Mesenchymal stem cell (in vitro differentiated cells and primary cell): Measurements from ENCODE around the gene CUL2.
A peak's percentile ranks its signal among the peaks of the same experiment; 100 is the strongest.
"Not testable (repeated sequence)": the region's sequence is repeated elsewhere in the genome, so short reads cannot be mapped to it uniquely, and the experiment has no call there.

Source experiments
- DNase-seq: peaks from one replicate; pipeline ENCODE4 v3.0.0-alpha.2; 2013
- H2AFZ ChIP-seq: one replicate; pipeline ENCODE4 v1.6.1; 2013; ENCODE audit warnings: low read depth, mild to moderate bottlenecking, control low read depth, inconsistent platforms, low read length, moderate library complexity
- H2AK5ac ChIP-seq: 2 replicates; pipeline ENCODE4 v1.6.1; 2013; ENCODE audit warnings: low read length, moderate library complexity, mild to moderate bottlenecking, inconsistent platforms; ENCODE audit not compliant: severe bottlenecking
- H2BK120ac ChIP-seq: one replicate; pipeline ENCODE4 v1.6.1; 2013; ENCODE audit warnings: low read depth, mild to moderate bottlenecking, inconsistent platforms, low read length, moderate library complexity
- H2BK12ac ChIP-seq, 2 experiments: one replicate each; pipeline ENCODE4 v1.6.1; 2013; ENCODE audit warnings: inconsistent platforms in 2 of 2, low read length in 2 of 2, mild to moderate bottlenecking in 2 of 2, moderate library complexity in 2 of 2, control low read depth in 1 of 2
- H2BK15ac ChIP-seq: one replicate; pipeline ENCODE4 v1.6.1; 2013; ENCODE audit warnings: mild to moderate bottlenecking, low read depth, inconsistent platforms; ENCODE audit not compliant: poor library complexity, severe bottlenecking
- H2BK5ac ChIP-seq: 2 replicates; pipeline ENCODE4 v1.6.1; 2013; ENCODE audit warnings: low read depth, mild to moderate bottlenecking, low read length, control low read depth, inconsistent platforms; ENCODE audit not compliant: poor library complexity, severe bottlenecking
- H3K14ac ChIP-seq, 2 experiments: one replicate each; pipeline ENCODE4 v1.6.1; 2013; ENCODE audit warnings: inconsistent platforms in 2 of 2, low read length in 2 of 2, control low read depth in 1 of 2, mild to moderate bottlenecking in 1 of 2, moderate library complexity in 1 of 2
- H3K18ac ChIP-seq, 2 experiments: one replicate each; pipeline ENCODE4 v1.6.1; 2013; ENCODE audit warnings: inconsistent platforms in 2 of 2, low read length in 2 of 2, control low read depth in 1 of 2, low read depth in 1 of 2, mild to moderate bottlenecking in 1 of 2
- H3K23ac ChIP-seq, 2 experiments: one replicate each; pipeline ENCODE4 v1.6.1; 2013; ENCODE audit warnings: inconsistent platforms in 2 of 2, low read length in 2 of 2, mild to moderate bottlenecking in 2 of 2, moderate library complexity in 2 of 2, control low read depth in 1 of 2
- H3K27ac ChIP-seq: 2 replicates; pipeline ENCODE4 v1.5.1; 2013; ENCODE audit warnings: mild to moderate bottlenecking, moderate library complexity, low read length, control low read depth, inconsistent platforms; ENCODE audit not compliant: poor library complexity, severe bottlenecking
- H3K27me3 ChIP-seq, 2 experiments: 2 replicates each; pipeline versions ENCODE4 v1.6.1 to v1.7.0; 2013; ENCODE audit warnings: low read length in 2 of 2, mild to moderate bottlenecking in 2 of 2, moderate library complexity in 2 of 2, control low read depth in 1 of 2, inconsistent platforms in 1 of 2; ENCODE audit not compliant: control insufficient read depth in 1 of 2, insufficient read depth in 1 of 2
- H3K36me3 ChIP-seq, 2 experiments: 2 replicates each; pipeline versions ENCODE4 v1.6.1 to v1.7.0; 2013; ENCODE audit warnings: low read length in 2 of 2, control low read depth in 1 of 2, inconsistent platforms in 1 of 2, low read depth in 1 of 2, mild to moderate bottlenecking in 1 of 2; ENCODE audit not compliant: insufficient read depth in 2 of 2, control insufficient read depth in 1 of 2
- H3K4ac ChIP-seq, 2 experiments: one replicate each; pipeline ENCODE4 v1.6.1; 2013; ENCODE audit warnings: inconsistent platforms in 2 of 2, low read length in 2 of 2, mild to moderate bottlenecking in 2 of 2, moderate library complexity in 2 of 2, control low read depth in 1 of 2, low read depth in 1 of 2
- H3K4me1 ChIP-seq: 2 replicates; pipeline ENCODE4 v1.6.1; 2013; ENCODE audit warnings: low read depth, low read length, control low read depth; ENCODE audit not compliant: control insufficient read depth, insufficient read depth
- H3K4me2 ChIP-seq: 2 replicates; pipeline ENCODE4 v1.6.1; 2013; ENCODE audit warnings: low read length, mild to moderate bottlenecking, inconsistent platforms; ENCODE audit not compliant: poor library complexity, severe bottlenecking
- H3K4me3 ChIP-seq, 2 experiments: 2 replicates each; pipeline versions ENCODE4 v1.5.1 to v1.7.0; 2013; ENCODE audit warnings: low read length in 2 of 2, mild to moderate bottlenecking in 2 of 2, control low read depth in 1 of 2, low read depth in 1 of 2; ENCODE audit not compliant: insufficient read depth in 1 of 2
- H3K79me1 ChIP-seq: replicated peaks from 2 replicates; pipeline ENCODE4 v1.6.1; 2013; ENCODE audit warnings: mild to moderate bottlenecking, control low read depth, low read length, inconsistent platforms; ENCODE audit not compliant: poor library complexity, severe bottlenecking
- H3K9ac ChIP-seq: 2 replicates; pipeline ENCODE4 v1.7.0; 2013; ENCODE audit warnings: mild to moderate bottlenecking, low read length, moderate library complexity
- H3K9me3 ChIP-seq: 2 replicates; pipeline ENCODE4 v1.7.0; 2013; ENCODE audit warnings: mild to moderate bottlenecking, low read length; ENCODE audit not compliant: control insufficient read depth
- H4K8ac ChIP-seq: one replicate; pipeline ENCODE4 v1.6.1; 2013; ENCODE audit warnings: inconsistent platforms, mild to moderate bottlenecking, low read length, moderate library complexity
- H4K91ac ChIP-seq: one replicate; pipeline ENCODE4 v1.6.1; 2013; ENCODE audit warnings: mild to moderate bottlenecking, low read length, inconsistent platforms
- WGBS: methylation state at CpG from one replicate; pipeline ENCODE4 v1.1.7; 2013; ENCODE audit warnings: mixed read lengths; 5-methylcytosine and 5-hydroxymethylcytosine counted together

Gene CUL2

GRCh38 chr10:35080261-35080660 is 9.9 kb downstream of the CUL2 start:
- H3K18ac ChIP-seq, H2AFZ ChIP-seq, H3K4me2 ChIP-seq, H3K27ac ChIP-seq, H3K4ac ChIP-seq, H3K4me3 ChIP-seq, H2BK15ac ChIP-seq, H2AK5ac ChIP-seq, H3K36me3 ChIP-seq, H2BK120ac ChIP-seq, H3K9me3 ChIP-seq, H2BK12ac ChIP-seq, H2BK5ac ChIP-seq, DNase-seq, H3K23ac ChIP-seq, H4K8ac ChIP-seq, H3K4me1 ChIP-seq, H3K27me3 ChIP-seq, H3K9ac ChIP-seq, H3K79me1 ChIP-seq, H3K14ac ChIP-seq, H4K91ac ChIP-seq: not testable (repeated sequence)
- WGBS: 92% methylated on average over 1 of the region's 1 CpG

- peak; percentile 89 for DNase-seq
- H2BK15ac ChIP-seq: no peak overlapping the region
- WGBS: 0% methylated on average over 2 of the region's 3 CpGs
- H2AK5ac ChIP-seq: no peak overlapping the region
- H3K4me1 ChIP-seq: no peaks in the 10 kb centered on the region
- H2AFZ ChIP-seq: no peak overlapping the region
- H4K91ac ChIP-seq: no peak overlapping the region
- H3K9me3 ChIP-seq: peaks cover 9% of the 10 kb centered on the region
- H3K79me1 ChIP-seq: peaks cover 4% of the 10 kb centered on the region
- no peak overlapping the region for H4K8ac ChIP-seq
- H2BK120ac ChIP-seq: no peak overlapping the region
- H3K36me3 ChIP-seq: peaks cover 0 to 5% of the 10 kb centered on the region in 2 experiments
- H3K4me2 ChIP-seq: no peak overlapping the region
- H2BK12ac ChIP-seq: no peak overlapping the region
- no peak overlapping the region for H3K14ac ChIP-seq
- H3K4me3 ChIP-seq: no peak overlapping the region
- H3K9ac ChIP-seq: peak overlapping the region; percentile 34
- no peak overlapping the region for H3K18ac ChIP-seq
- H3K27me3 ChIP-seq: no peaks in the 10 kb centered on the region
- no peak overlapping the region for H2BK5ac ChIP-seq
- H3K4ac ChIP-seq: no peak overlapping the region
- no peak overlapping the region for H3K27ac ChIP-seq
- H3K23ac ChIP-seq: no peak overlapping the region
These were observed 10.4 kb downstream of the CUL2 start for GRCh38 chr10:35079763-35080162.

GRCh38 chr10:35079265-35079664 is 10.9 kb downstream of the CUL2 start:
- H3K27ac ChIP-seq: no peak overlapping the region
- peaks cover 9% of the 10 kb centered on the region for H3K9me3 ChIP-seq
- 100% methylated on average over 2 of the region's 4 CpGs for WGBS
- peaks cover 4% of the 10 kb centered on the region for H3K79me1 ChIP-seq
- peak; percentile 21 for DNase-seq
- no peaks in the 10 kb centered on the region for H3K27me3 ChIP-seq
- H4K8ac ChIP-seq: no peak overlapping the region
- no peak overlapping the region for H2BK12ac ChIP-seq
- no peak overlapping the region for H2BK5ac ChIP-seq
- H3K36me3 ChIP-seq: peaks cover 0 to 5% of the 10 kb centered on the region in 2 experiments
- H3K4me2 ChIP-seq: no peak overlapping the region
- no peak overlapping the region for H3K4me3 ChIP-seq
- no peak overlapping the region for H3K4ac ChIP-seq
- H2AFZ ChIP-seq: no peak overlapping the region
- H2BK15ac ChIP-seq: no peak overlapping the region
- peak overlapping the region; percentile 34 for H3K9ac ChIP-seq
- no peak overlapping the region for H3K14ac ChIP-seq
- H4K91ac ChIP-seq: no peak overlapping the region
- peaks cover 2% of the 10 kb centered on the region for H3K4me1 ChIP-seq
- no peak overlapping the region for H3K23ac ChIP-seq
- H3K18ac ChIP-seq: no peak overlapping the region
- no peak overlapping the region for H2BK120ac ChIP-seq
- no peak overlapping the region for H2AK5ac ChIP-seq

GRCh38 chr10:35075228-35075627 is 14.9 kb downstream of the CUL2 start:
- no peak overlapping the region for H2BK15ac ChIP-seq
- 86% methylated on average over 3 of the region's 3 CpGs for WGBS
- no peak overlapping the region for H2BK120ac ChIP-seq

More at GRCh38 chr10:35075228-35075627, 14.9 kb downstream of the CUL2 start:
- Histone ChIP-seq H2BK5ac (no peak overlapping the region), H3K27me3 (no peaks in the 10 kb centered on the region), H2AK5ac (no peak overlapping the region), H3K27ac (no peak overlapping the region), H3K79me1 (peaks cover 15% of the 10 kb centered on the region), H3K23ac (no peak overlapping the region), H3K36me3 (peaks cover 4 to 15% of the 10 kb centered on the region in 2 experiments), H3K9ac (no peak overlapping the region), H3K4me2 (no peak overlapping the region), H3K4me1 (peaks cover 3% of the 10 kb centered on the region), H3K4ac (no peak overlapping the region), H2AFZ (no peak overlapping the region), H2BK12ac (no peak overlapping the region), H4K91ac (no peak overlapping the region), H3K18ac (no peak overlapping the region), H3K9me3 (no peaks in the 10 kb centered on the region), H3K4me3 (no peak overlapping the region), H3K14ac (no peak overlapping the region), H4K8ac (no peak overlapping the region)
- DNase-seq: no peak
